ENCODE measurements around the gene GOLT1A. TPM values are rescaled to one million over a fixed set of nuclear protein-coding genes. Genes with fewer than 3 reads are reported as not detected.

GOLT1A gene
- total RNA-seq, 1 donor from 2014 or later, result not detected

DNA sequence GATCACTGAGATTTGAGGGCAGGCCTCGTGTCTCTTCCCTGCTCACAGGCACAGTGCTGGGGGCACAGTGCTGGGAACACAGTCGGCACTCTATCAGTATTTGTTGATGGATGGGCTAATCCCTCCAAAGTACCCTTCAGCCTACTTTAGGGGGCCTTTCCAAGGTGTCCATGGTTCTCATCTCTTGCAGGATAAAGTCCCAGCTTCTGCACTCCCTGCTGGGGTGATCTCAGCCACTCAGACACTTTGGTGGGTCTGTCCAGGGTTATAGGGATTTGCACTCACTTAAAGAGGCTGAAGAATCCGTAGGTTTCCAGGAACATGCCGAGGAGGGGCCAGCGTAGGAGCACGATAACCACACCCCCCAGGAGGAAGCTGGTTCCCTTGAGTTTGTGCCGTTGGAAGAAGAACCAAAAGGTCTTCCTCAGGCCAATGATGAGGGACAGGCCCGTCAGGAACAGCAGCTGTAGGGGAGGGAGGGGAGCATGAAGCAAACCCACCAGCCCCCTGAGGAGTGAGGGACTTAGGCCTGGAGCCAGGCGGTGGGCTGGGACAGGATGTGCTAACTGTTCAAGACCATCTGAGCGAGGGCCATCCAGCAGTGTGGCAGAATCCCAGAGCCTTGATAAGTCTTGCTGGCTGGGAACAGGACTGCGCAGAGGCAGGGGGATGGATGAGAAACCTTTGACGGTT is 12.3 kb downstream of the GOLT1A start:
- no peak for DNase-seq (ENCODE audit: extremely low spot score, unreplicated experiment)
- H3K27ac Mint-ChIP-seq (ENCODE audit: unreplicated experiment), result no peak overlapping the region
- TF ChIP-seq CTCF (IDR thresholded peaks at IDR 0.05), result no peak
- H3K4me1 Mint-ChIP-seq (ENCODE audit: unreplicated experiment), result peaks cover 2% of the 10 kb centered on the region
- H3K36me3 Mint-ChIP-seq (ENCODE audit: unreplicated experiment), result no peaks in the 10 kb centered on the region
- no peak overlapping the region for H3K4me3 Mint-ChIP-seq (ENCODE audit: unreplicated experiment)
- no peaks in the 10 kb centered on the region for H3K9me3 Mint-ChIP-seq (ENCODE audit: unreplicated experiment)
- peaks cover 45% of the 10 kb centered on the region for H3K27me3 Mint-ChIP-seq (ENCODE audit: unreplicated experiment)

DNA sequence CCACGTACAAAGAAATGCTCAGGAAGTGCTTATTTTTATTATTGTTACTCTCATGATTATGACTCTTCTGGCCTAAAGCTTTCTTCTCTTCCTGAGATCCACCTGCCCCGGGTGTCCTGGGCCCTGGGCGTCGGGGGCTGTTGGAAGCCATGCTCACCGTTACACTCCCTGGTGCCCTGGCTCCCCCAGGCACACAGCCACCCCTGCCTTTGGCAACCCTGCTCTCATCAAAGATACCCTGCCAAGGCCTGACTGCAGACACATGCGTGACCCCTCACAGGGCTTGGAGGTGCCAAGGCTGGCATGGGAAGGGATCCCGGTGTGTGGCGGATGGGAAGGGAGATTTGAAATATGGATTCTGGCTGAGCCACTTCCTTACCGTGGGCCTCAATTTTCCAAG is 14.2 kb downstream of the GOLT1A start:
- Mint-ChIP-seq H3K27me3 (ENCODE audit: unreplicated experiment) (peaks cover 26% of the 10 kb centered on the region), H3K9me3 (ENCODE audit: unreplicated experiment) (no peaks in the 10 kb centered on the region), H3K4me3 (ENCODE audit: unreplicated experiment) (no peak overlapping the region), H3K36me3 (ENCODE audit: unreplicated experiment) (no peaks in the 10 kb centered on the region), H3K27ac (ENCODE audit: unreplicated experiment) (no peak overlapping the region), H3K4me1 (ENCODE audit: unreplicated experiment) (peaks cover 11% of the 10 kb centered on the region)
- DNase-seq (ENCODE audit: extremely low spot score, unreplicated experiment), result no peak
- no peak for TF ChIP-seq CTCF (IDR thresholded peaks at IDR 0.05)

DNA sequence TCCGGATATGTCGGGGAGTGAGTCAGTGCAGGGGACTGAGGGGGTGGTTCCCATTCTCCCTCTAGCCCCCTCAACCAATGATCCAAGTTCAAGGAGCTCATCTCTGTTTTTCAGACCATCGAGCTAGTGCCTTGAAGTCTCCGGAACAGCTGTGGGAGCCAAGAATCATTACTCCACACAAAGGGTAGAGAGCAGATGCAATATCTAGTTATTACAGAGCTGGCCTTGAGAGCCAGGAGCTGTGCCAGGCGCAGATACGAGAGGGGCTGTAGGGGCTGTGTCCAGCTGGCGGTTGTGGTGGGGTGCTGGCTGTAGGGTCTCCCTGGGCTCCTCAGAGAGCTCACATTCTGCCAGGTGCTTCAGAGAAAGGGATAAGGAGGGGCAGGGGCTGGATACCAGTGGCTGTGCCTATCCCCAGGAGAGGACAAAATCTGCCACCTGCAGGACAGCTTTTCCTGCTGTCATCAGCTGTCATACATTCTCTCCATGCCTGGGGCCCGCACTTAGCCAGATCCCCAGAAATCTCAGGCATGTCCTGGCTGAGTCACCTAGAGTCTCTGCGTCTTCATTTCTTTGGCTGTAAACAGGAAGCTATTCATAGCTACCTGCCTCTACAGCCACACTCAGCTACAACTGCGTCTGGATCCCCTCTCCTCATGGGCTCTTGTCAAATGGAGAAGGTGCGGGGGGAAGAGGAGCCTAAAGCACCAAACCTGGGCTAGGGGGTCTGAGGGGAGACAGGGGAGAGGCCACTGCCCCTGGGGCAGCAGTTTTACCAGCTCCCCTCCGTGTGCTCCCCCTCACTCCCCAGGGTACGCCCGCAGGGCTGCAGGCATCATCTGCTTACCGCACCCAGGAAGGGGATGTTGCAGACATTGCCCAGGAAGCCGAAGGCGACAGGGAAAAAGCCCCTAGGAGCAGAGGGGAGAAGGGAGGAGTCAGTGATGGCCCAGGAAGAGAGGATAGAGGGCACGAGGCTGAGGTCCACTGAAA is 15.1 kb downstream of the GOLT1A start:
- Mint-ChIP-seq H3K27ac (ENCODE audit: unreplicated experiment) (no peak overlapping the region), H3K9me3 (ENCODE audit: unreplicated experiment) (no peaks in the 10 kb centered on the region), H3K4me3 (ENCODE audit: unreplicated experiment) (no peak overlapping the region), H3K36me3 (ENCODE audit: unreplicated experiment) (no peaks in the 10 kb centered on the region), H3K4me1 (ENCODE audit: unreplicated experiment) (peaks cover 11% of the 10 kb centered on the region), H3K27me3 (ENCODE audit: unreplicated experiment) (peaks cover 18% of the 10 kb centered on the region)
- no peak for TF ChIP-seq CTCF (IDR thresholded peaks at IDR 0.05)
- no peak for DNase-seq (ENCODE audit: extremely low spot score, unreplicated experiment)

- Mint-ChIP-seq H3K36me3 (ENCODE audit: unreplicated experiment) (no peaks in the 10 kb centered on the region), H3K9me3 (ENCODE audit: unreplicated experiment) (no peaks in the 10 kb centered on the region), H3K27me3 (ENCODE audit: unreplicated experiment) (peaks cover 19% of the 10 kb centered on the region), H3K4me3 (ENCODE audit: unreplicated experiment) (no peak overlapping the region), H3K27ac (ENCODE audit: unreplicated experiment) (no peak overlapping the region), H3K4me1 (ENCODE audit: unreplicated experiment) (peaks cover 11% of the 10 kb centered on the region)
- DNase-seq (ENCODE audit: extremely low spot score, unreplicated experiment), result no peak
- TF ChIP-seq CTCF (IDR thresholded peaks at IDR 0.05), result no peak
These were observed 16.7 kb downstream of the GOLT1A start for GRCh38 chr1:204197068-204197467.
